H9 (cell line): ENCODE results near the gene ASMTL. TPM values are rescaled to one million over a fixed set of nuclear protein-coding genes. Genes with fewer than 3 reads are reported as not detected.

Source experiments
- DNase-seq: peaks from one replicate; pipeline ENCODE4 v3.0.0-alpha.2; 2017
- H2AFZ ChIP-seq: one replicate; pipeline ENCODE4 v1.6.1; 2013; ENCODE audit warnings: mild to moderate bottlenecking, low read length, control low read depth, moderate library complexity
- H2AK5ac ChIP-seq: 2 replicates; pipeline ENCODE4 v1.6.1; 2013; ENCODE audit warnings: low read length, control low read depth, mixed read lengths; ENCODE audit not compliant: insufficient read length
- H2BK120ac ChIP-seq: one replicate; pipeline ENCODE4 v1.6.1; 2013; ENCODE audit warnings: low read depth, mild to moderate bottlenecking, low read length, control low read depth, inconsistent platforms; ENCODE audit not compliant: poor library complexity, severe bottlenecking
- H2BK12ac ChIP-seq: 2 replicates; pipeline ENCODE4 v1.6.1; 2013; ENCODE audit warnings: low read length, control low read depth, mixed read lengths, low read depth; ENCODE audit not compliant: insufficient read length
- H2BK15ac ChIP-seq: 2 replicates; pipeline ENCODE4 v1.6.1; 2013; ENCODE audit warnings: low read depth, low read length, control low read depth
- H2BK20ac ChIP-seq: one replicate; pipeline ENCODE4 v1.6.1; 2013; ENCODE audit warnings: low read depth, mild to moderate bottlenecking, low read length, control low read depth, inconsistent platforms; ENCODE audit not compliant: poor library complexity, severe bottlenecking
- H2BK5ac ChIP-seq: 2 replicates; pipeline ENCODE4 v1.6.1; 2013; ENCODE audit warnings: low read length, control low read depth, mixed read lengths; ENCODE audit not compliant: insufficient read length
- H3K14ac ChIP-seq: 2 replicates; pipeline ENCODE4 v1.6.1; 2013; ENCODE audit warnings: low read length, control low read depth; ENCODE audit not compliant: insufficient read depth
- H3K18ac ChIP-seq: 2 replicates; pipeline ENCODE4 v1.6.1; 2013; ENCODE audit warnings: low read depth, mild to moderate bottlenecking, mixed read lengths, low read length, control low read depth; ENCODE audit not compliant: insufficient read length
- H3K23ac ChIP-seq: 2 replicates; pipeline ENCODE4 v1.6.1; 2013; ENCODE audit warnings: low read length, control low read depth, mixed read lengths, low read depth; ENCODE audit not compliant: insufficient read length
- H3K23me2 ChIP-seq: 2 replicates; pipeline ENCODE4 v1.6.1; 2013; ENCODE audit warnings: low read depth, mild to moderate bottlenecking, mixed read lengths, low read length, control low read depth; ENCODE audit not compliant: insufficient read length, poor library complexity, severe bottlenecking
- H3K27ac ChIP-seq: 2 replicates; pipeline ENCODE4 v1.5.1; 2013; ENCODE audit warnings: low read length, control low read depth, mixed read lengths, low read depth; ENCODE audit not compliant: insufficient read length
- H3K27me3 ChIP-seq: 2 replicates; pipeline ENCODE4 v1.6.1; 2013; ENCODE audit warnings: low read length, control low read depth, inconsistent platforms; ENCODE audit not compliant: insufficient read depth
- H3K4ac ChIP-seq: 2 replicates; pipeline ENCODE4 v1.6.1; 2013; ENCODE audit warnings: low read depth, mild to moderate bottlenecking, control low read depth, inconsistent platforms, low read length, moderate library complexity
- H3K4me1 ChIP-seq: 2 replicates; pipeline ENCODE4 v1.6.1; 2013; ENCODE audit warnings: low read length, control low read depth, inconsistent platforms; ENCODE audit not compliant: insufficient read depth
- H3K4me2 ChIP-seq: 2 replicates; pipeline ENCODE4 v1.6.1; 2013; ENCODE audit warnings: low read length, control low read depth, mixed read lengths; ENCODE audit not compliant: insufficient read length, insufficient read depth
- H3K56ac ChIP-seq: 2 replicates; pipeline ENCODE4 v1.6.1; 2013; ENCODE audit warnings: low read depth, mild to moderate bottlenecking, mixed read lengths, low read length, control low read depth; ENCODE audit not compliant: insufficient read length
- H3K79me1 ChIP-seq: 2 replicates; pipeline ENCODE4 v1.6.1; 2013; ENCODE audit warnings: low read depth, mild to moderate bottlenecking, moderate library complexity, low read length, control low read depth, inconsistent platforms; ENCODE audit not compliant: insufficient read depth, poor library complexity, severe bottlenecking
- H3K79me2 ChIP-seq: 2 replicates; pipeline ENCODE4 v1.6.1; 2013; ENCODE audit warnings: low read length, control low read depth, inconsistent platforms; ENCODE audit not compliant: insufficient read depth
- H3K9ac ChIP-seq: 2 replicates; pipeline ENCODE4 v1.6.1; 2013; ENCODE audit warnings: low read length, control low read depth, mixed read lengths; ENCODE audit not compliant: insufficient read length; ENCODE audit errors: extremely low read depth
- H3K9me3 ChIP-seq: one replicate; pipeline ENCODE4 v1.6.1; 2013; ENCODE audit warnings: low read depth, low read length, inconsistent platforms; ENCODE audit not compliant: control insufficient read depth
- H3T11ph ChIP-seq: one replicate; pipeline ENCODE4 v1.6.1; 2013; ENCODE audit warnings: mild to moderate bottlenecking, low read length, control low read depth, inconsistent platforms
- H4K20me1 ChIP-seq: one replicate; pipeline ENCODE4 v1.6.1; 2013; ENCODE audit not compliant: control insufficient read depth, insufficient read length, insufficient read depth
- H4K5ac ChIP-seq: 2 replicates; pipeline ENCODE4 v1.6.1; 2013; ENCODE audit warnings: low read depth, mild to moderate bottlenecking, mixed read lengths, low read length, control low read depth; ENCODE audit not compliant: insufficient read length
- H4K8ac ChIP-seq: replicated peaks from 2 replicates; pipeline ENCODE4 v1.6.1; 2013; ENCODE audit warnings: low read length, control low read depth, mixed read lengths, low read depth; ENCODE audit not compliant: insufficient read length
- H4K91ac ChIP-seq: 2 replicates; pipeline ENCODE4 v1.6.1; 2013; ENCODE audit warnings: low read depth, mild to moderate bottlenecking, moderate library complexity, mixed read lengths, low read length, control low read depth; ENCODE audit not compliant: insufficient read length
- H3K27ac Mint-ChIP-seq, 3 experiments: 2 replicates in 2 of 3; 3 replicates in 1 of 3; pipeline ENCODE4 v1.8.0; 2020 to 2021; ENCODE audit warnings: mixed read lengths in 3 of 3, mild to moderate bottlenecking in 1 of 3, moderate library complexity in 1 of 3
- H3K27me3 Mint-ChIP-seq: 2 replicates; pipeline ENCODE4 v1.8.0; 2021; ENCODE audit warnings: low read depth, mild to moderate bottlenecking, moderate library complexity, mixed read lengths
- H3K36me3 Mint-ChIP-seq, 3 experiments: 2 replicates in 2 of 3; 3 replicates in 1 of 3; pipeline ENCODE4 v1.8.0; 2020 to 2021; ENCODE audit warnings: low read depth in 3 of 3, mixed read lengths in 3 of 3; ENCODE audit not compliant: insufficient read depth in 1 of 3
- H3K4me1 Mint-ChIP-seq, 2 experiments: 2 replicates each; pipeline ENCODE4 v1.8.0; 2020; ENCODE audit warnings: mixed read lengths in 2 of 2
- H3K4me3 Mint-ChIP-seq, 2 experiments: 2 replicates in 1 of 2; 3 replicates in 1 of 2; pipeline ENCODE4 v1.8.0; 2020 to 2021; ENCODE audit warnings: mild to moderate bottlenecking in 2 of 2, mixed read lengths in 2 of 2, moderate library complexity in 1 of 2
- H3K9me3 Mint-ChIP-seq, 2 experiments: 2 replicates in 1 of 2; 3 replicates in 1 of 2; pipeline ENCODE4 v1.8.0; 2020; ENCODE audit warnings: mild to moderate bottlenecking in 2 of 2, mixed read lengths in 2 of 2, moderate library complexity in 1 of 2
- WGBS: extraction: QIAGEN DNeasy Blood & Tissue Kit; methylation state at CpG from one replicate; pipeline ENCODE4 v1.1.7; 2013; ENCODE audit warnings: missing lambda C conversion rate, low lambda C conversion rate, mixed read lengths; ENCODE audit not compliant: insufficient read length; ENCODE audit errors: extremely low coverage; 5-methylcytosine and 5-hydroxymethylcytosine counted together
- total RNA-seq: library from RNA; stranded (reverse); gene quantifications from 2 replicates; pipeline ENCODE4 v1.2.1, GENCODE V29; 2021
- TF ChIP-seq, protein P1 (sequence below): fragments of 200-600 bp; sonication (generic); conservative IDR thresholded peaks from 3 replicates; pipeline ENCODE4 v1.8.0; 2021; ENCODE audit warnings: antibody characterized with exemption, mild to moderate bottlenecking

The ASMTL gene
- total RNA-seq, 1 experiment from 2014 or later = 59.8 TPM

DNA sequence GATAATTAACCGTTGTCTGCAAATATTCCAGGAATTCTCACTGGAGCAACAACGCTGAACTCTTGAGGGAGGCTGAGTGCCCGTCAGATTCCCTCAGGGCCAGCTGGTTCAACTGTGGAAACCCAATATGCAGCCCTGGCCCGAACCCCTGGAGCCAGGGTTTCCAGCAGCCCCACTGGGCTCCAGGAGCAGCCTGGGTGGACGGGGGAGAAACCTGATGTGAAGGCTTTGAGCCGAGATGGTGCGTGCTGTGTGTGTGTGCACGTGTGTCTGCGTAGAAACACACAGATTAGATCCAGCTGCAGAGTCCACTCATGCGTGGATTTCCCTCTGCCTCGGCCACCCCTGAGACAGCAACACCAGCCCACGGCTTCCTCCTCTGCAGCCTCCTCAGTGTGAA is 41.4 kb downstream of the ASMTL start:
- H3K79me2 ChIP-seq = no peaks in the 10 kb centered on the region
- no peak for DNase-seq
- no peak overlapping the region for H4K8ac ChIP-seq
- H3K56ac ChIP-seq = no peak overlapping the region
- no peak overlapping the region for H3K14ac ChIP-seq
- no peak overlapping the region for H3K4ac ChIP-seq
- no peak overlapping the region for H3K4me3 Mint-ChIP-seq
- no peak overlapping the region for H2BK12ac ChIP-seq
- no peak overlapping the region for H2BK20ac ChIP-seq
- H3K9me3 ChIP-seq = no peaks in the 10 kb centered on the region
- no peak overlapping the region for H3K27ac Mint-ChIP-seq
- H4K20me1 ChIP-seq = no peaks in the 10 kb centered on the region
- no peak overlapping the region for H2AFZ ChIP-seq
- no peak overlapping the region for H3K9ac ChIP-seq
- no peaks in the 10 kb centered on the region for H3K23me2 ChIP-seq
- H2AK5ac ChIP-seq = no peak overlapping the region
- no peaks in the 10 kb centered on the region for H3K9me3 Mint-ChIP-seq
- no peak overlapping the region for H2BK120ac ChIP-seq
- no peaks in the 10 kb centered on the region for H3K27me3 ChIP-seq
- H3K18ac ChIP-seq = no peak overlapping the region
- no peak overlapping the region for H3K4me2 ChIP-seq
- H3K27ac ChIP-seq = no peak overlapping the region
- H2BK5ac ChIP-seq = no peak overlapping the region
- H4K5ac ChIP-seq = no peak overlapping the region
- no peaks in the 10 kb centered on the region for H3K79me1 ChIP-seq
- H3K36me3 Mint-ChIP-seq = peaks cover 17 to 48% (median 38%) of the 10 kb centered on the region in 3 experiments; a peak in 6 of 7 replicates
- H3T11ph ChIP-seq = no peak overlapping the region
- H3K4me1 Mint-ChIP-seq = no peaks in the 10 kb centered on the region
- no CpG with 5 or more reads among the region's 12 CpGs for WGBS
- TF ChIP-seq, protein P1, sequence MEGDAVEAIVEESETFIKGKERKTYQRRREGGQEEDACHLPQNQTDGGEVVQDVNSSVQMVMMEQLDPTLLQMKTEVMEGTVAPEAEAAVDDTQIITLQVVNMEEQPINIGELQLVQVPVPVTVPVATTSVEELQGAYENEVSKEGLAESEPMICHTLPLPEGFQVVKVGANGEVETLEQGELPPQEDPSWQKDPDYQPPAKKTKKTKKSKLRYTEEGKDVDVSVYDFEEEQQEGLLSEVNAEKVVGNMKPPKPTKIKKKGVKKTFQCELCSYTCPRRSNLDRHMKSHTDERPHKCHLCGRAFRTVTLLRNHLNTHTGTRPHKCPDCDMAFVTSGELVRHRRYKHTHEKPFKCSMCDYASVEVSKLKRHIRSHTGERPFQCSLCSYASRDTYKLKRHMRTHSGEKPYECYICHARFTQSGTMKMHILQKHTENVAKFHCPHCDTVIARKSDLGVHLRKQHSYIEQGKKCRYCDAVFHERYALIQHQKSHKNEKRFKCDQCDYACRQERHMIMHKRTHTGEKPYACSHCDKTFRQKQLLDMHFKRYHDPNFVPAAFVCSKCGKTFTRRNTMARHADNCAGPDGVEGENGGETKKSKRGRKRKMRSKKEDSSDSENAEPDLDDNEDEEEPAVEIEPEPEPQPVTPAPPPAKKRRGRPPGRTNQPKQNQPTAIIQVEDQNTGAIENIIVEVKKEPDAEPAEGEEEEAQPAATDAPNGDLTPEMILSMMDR = no peak
- no peak overlapping the region for H4K91ac ChIP-seq
- H3K4me1 ChIP-seq = no peaks in the 10 kb centered on the region
- H3K23ac ChIP-seq = no peak overlapping the region
- H2BK15ac ChIP-seq = no peak overlapping the region
- H3K27me3 Mint-ChIP-seq = no peaks in the 10 kb centered on the region
